A375 (cell line): Measurements from ENCODE around the gene HMX2. TPM values are rescaled to one million over a fixed set of nuclear protein-coding genes. Genes with fewer than 3 reads are reported as not detected.

Source experiments
- total RNA-seq: library from RNA; depleted of rRNA; stranded (reverse); fragments of >200 nt; shearing (Covaris generic); gene quantifications from 2 replicates; pipeline ENCODE4 v1.2.3, GENCODE V29; 2014; rRNA removed

The HMX2 gene
- not detected in 2 replicates for total RNA-seq

DNA sequence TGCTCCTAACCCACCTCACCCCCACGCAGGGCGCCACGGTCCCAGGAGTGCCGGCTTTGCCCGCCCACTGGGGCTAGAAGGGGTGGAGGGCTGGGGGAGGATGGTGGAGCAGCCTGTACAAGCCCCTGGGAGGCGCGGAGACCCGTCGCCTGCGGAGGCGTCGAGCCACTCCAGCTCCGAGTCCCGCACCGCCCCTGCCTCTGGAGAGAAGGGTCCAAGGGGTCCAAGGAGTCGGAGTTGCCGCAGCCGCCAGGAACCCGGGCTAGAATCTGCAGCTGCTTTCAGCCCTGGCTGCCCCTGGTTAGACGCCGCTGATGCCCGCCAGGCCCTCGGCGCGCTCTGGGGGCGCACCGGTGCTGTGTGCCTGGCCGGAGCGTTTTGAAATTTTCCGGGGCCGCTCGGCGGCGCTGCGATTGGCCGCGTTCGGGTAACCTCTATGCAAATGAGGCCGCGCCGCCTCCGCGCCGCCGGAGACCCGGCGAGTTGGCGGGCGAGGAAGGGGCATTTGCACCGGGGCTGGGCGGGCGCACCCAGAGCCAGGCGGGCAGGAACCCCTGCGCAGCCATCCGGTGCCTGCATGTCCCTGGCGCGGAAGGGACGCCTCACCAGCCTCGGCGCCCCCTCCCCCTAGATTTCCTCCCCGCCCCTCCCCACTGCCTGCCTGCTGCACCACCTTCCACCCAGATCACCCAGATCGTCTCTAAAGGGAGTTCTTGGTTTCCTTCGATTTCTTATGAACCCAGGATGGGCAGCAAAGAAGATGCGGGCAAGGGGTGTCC is at the start of gene HMX2:
Gene HMX2, plus strand, starts transcription at position 502 of the 779 bp plus-strand sequence. Its CDS starts 243 bp downstream, at position 745.

GRCh38 chr10:123135415-123136141 is 12.4 kb upstream of the HMX2 start, which contains the start of gene HMX3:
HMX3 (plus strand) TSS chr10:123135970; CDS start chr10:123136051, 81 bp downstream.

GRCh38 chr10:123154092-123154710 is 6.3 kb downstream of the HMX2 start, which contains the start of gene BUB3:
BUB3 (plus strand) TSS chr10:123154402; CDS start chr10:123154918, 516 bp downstream.

Other genes with a start within 250 kb of the HMX2 start
- gene FAM24A, start 237.5 kb upstream of the HMX2 start, total RNA-seq = not detected in 2 replicates
- 6.0 and 6.1 TPM in 2 replicates for gene C10orf88, start 193.9 kb upstream of the HMX2 start, total RNA-seq
- 7.8 and 8.3 TPM in 2 replicates for gene PSTK, start 167.7 kb upstream of the HMX2 start, total RNA-seq
- 3.3 and 4.3 TPM in 2 replicates for gene IKZF5, start 139.3 kb upstream of the HMX2 start, total RNA-seq
- gene ACADSB, start 139.1 kb upstream of the HMX2 start, total RNA-seq = 7.0 and 7.8 TPM in 2 replicates
- gene HMX3, start 12.2 kb upstream of the HMX2 start, total RNA-seq = 3.5 and 6.3 TPM in 2 replicates
- gene BUB3, start 6.3 kb downstream of the HMX2 start, total RNA-seq = 250 and 295 TPM in 2 replicates